ENCODE results near the gene CD244.

- TF ChIP-seq CTCF (IDR thresholded peaks at IDR 0.05) (peak in 1 of 6 experiments; percentile 18), POLR2A (IDR thresholded peaks at IDR 0.05) (no peak)
Observed at GRCh38 chr1:160837558-160838205, 25.0 kb downstream of the CD244 start.

Measured in upper lobe of left lung (tissue), 4 donors.